ENCODE measurements around the gene KCNIP4.

DNA sequence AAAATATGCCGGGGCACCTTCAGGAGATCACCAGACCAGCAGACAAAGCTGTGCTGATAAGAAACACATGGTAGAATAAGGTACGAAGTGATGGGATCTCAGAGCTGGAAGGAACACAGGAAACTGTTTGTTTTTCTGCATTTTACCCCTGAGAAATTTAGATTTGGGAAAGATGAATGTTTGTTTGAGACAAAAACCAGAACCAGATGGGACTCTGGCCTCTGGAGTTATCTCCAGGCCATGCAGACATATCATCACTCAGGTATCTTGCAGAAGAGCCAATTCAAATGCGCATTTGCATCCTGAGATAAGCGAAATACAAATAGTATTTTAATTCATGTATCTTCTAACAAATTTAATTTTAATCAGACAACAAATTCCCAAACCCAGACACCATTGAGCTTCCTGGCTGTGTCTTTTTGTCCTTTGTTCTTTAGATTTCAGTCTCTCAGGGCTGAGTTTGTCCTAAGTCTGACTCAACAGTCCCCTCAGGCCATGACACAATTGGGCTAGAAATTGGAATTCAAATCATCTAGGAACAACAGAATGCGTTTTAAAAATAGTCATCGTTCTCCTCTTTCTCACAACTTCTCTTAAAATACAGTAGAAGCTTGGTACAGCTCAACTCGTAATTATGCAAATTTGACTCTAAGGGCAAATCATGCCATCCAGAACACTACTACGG lies 1089.3 kb downstream of the KCNIP4 start:
- TF ChIP-seq, protein P1, sequence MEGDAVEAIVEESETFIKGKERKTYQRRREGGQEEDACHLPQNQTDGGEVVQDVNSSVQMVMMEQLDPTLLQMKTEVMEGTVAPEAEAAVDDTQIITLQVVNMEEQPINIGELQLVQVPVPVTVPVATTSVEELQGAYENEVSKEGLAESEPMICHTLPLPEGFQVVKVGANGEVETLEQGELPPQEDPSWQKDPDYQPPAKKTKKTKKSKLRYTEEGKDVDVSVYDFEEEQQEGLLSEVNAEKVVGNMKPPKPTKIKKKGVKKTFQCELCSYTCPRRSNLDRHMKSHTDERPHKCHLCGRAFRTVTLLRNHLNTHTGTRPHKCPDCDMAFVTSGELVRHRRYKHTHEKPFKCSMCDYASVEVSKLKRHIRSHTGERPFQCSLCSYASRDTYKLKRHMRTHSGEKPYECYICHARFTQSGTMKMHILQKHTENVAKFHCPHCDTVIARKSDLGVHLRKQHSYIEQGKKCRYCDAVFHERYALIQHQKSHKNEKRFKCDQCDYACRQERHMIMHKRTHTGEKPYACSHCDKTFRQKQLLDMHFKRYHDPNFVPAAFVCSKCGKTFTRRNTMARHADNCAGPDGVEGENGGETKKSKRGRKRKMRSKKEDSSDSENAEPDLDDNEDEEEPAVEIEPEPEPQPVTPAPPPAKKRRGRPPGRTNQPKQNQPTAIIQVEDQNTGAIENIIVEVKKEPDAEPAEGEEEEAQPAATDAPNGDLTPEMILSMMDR (IDR thresholded peaks at IDR 0.05): no peak
- no peak for TF ChIP-seq POLR2A (IDR thresholded peaks at IDR 0.05)
